GM21723 (cell line): ENCODE data around the gene CCHCR1.

Experiments used
- ATAC-seq: cut with Tn5 transposase; IDR thresholded peaks from one replicate; pipeline ENCODE4 v1.9.1; 2021; ENCODE audit warnings: mild to moderate bottlenecking, moderate library complexity; ENCODE audit not compliant: unreplicated experiment

CCHCR1 gene

DNA sequence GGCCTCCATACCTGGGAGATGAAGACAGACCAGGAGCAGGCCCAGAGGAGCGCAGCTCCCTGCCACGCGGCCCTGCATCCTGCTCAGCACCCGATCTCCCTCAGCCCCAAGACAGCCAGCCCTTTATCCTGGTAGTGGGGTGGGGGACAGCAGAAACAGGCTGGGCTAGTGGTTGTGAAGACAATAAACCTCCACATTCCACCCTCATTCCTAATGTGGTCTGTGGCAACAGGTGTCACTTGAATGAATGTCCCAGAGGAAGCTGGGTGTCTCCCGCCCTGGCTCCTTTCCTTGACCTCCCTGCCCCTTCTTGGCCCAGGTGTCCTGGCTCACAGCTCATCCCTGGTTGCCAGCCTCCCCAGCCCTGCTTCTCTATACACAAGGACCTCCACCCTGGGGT, 45.1 kb downstream of the CCHCR1 start, which contains the start of gene C6orf15:
Gene C6orf15, minus strand, starts transcription at position 98 of the 400 bp plus-strand sequence. Its CDS starts 20 bp downstream, at position 78.
- ATAC-seq = no peak

DNA sequence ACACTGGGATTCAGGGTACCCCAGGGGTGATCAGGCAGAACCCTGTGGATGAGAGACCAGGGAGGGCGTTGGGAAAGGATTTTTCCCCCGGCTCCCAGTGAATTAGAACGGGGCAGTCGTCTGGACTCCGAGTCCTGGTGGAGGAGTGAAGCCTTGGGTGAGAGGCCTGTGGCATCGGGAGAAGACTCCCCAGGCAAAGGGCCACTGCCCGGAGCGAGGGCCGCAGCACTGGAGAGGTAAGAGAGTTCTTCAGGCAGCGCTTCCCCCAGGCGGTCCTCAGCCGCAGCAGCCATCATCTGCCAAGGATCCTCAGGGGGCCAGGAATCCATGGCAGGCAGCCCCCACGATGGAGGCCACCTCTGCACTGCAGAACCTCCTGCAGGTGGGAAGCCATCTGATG, 45.9 kb downstream of the CCHCR1 start:
- ATAC-seq = no peak

DNA sequence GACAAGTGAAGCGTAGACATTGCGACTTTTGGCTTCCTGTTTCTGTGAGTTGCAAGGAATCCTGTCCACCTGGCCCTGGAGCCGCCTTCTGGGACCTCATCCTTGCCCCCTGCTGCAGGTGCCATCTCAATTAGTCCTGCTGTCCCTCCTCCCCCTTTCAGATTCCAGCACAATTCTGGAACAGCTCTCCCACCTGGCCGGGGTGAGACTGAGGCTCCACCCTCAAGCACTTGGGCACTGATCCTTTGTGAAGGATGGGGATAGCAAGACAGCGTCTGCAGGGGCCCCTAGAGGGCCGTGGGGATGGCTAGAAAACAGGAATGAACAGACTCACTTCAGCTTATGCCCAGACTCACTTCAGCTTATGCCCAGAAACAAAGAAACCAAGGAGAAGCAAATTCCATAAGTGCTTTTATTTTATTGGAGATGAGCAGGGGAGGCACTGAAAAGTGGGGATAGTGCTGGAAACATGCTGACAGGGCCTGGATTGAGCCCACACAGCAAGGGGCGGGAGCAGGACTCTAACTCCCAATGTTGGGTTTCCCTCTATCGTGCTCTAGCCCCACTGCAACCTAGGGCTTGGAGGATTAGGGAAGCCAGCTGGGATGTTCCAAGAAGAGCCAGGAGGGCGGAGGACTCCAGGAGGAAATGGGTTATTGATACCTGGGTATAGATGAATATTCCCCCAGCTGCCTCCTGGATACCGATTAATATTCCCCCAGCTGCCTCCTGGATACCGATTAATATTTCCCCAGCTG, 46.6 kb downstream of the CCHCR1 start:
- no peak for ATAC-seq

DNA sequence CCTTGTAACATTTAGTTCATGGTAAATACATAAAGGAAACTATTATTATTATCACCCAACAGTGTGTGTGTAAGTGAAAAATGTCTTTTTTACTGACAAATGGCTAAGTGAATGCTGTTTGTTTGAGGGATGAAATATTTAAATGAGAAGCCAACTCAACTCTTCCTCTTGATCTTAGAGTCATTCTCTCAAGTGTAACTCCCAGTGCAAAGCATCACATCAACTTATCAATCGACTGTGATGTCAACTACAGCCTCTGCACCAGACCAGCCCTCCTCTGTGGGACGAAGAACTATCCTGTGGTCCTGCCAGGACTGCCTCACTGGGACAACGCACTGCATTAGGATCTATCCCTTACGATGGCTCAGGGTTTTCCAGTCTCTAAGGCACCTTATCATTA, 50.5 kb downstream of the CCHCR1 start:
- no peak for ATAC-seq

DNA sequence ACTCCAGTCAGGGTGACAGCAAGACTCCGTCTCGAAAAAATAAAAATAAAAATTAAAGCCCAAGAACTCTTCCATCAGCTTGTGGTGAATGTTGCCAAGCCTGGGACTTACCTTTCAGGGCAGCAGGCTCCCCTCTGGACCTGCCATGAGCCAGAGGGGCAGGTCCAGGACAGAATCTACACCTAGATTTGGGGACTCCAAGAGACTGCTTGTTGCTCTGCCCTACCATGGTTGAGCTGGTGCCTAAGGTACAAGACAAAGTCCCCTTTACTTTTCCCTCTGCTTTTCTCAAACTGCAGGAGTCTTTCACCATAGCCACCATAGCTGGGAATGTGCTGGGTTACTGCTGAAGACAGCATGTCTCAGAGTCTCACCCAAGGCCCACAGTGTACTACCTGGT, 54.5 kb downstream of the CCHCR1 start:
- no peak for ATAC-seq

DNA sequence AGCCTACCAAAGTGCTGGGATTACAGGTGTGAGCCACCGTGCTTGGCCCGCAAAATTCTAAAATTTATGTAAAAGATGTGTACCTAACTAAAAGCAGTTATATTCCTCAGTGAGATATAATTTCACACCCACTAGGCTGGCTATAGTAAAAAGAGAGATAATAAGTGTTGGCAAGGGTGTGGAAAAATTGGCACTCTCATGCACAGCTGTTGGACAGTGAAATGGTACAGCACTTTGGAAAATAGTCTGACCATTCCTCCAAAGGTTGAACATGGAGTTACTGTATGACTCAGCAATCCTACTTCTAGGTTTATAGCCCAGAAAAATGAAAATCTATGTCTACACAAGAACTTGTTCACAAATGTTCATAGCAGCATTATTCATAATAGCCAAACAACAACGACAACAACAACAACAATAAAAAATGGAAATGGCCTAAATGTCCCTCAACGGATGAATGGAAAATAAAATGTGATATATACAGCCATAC, 59.1 kb downstream of the CCHCR1 start:
- ATAC-seq = no peak

DNA sequence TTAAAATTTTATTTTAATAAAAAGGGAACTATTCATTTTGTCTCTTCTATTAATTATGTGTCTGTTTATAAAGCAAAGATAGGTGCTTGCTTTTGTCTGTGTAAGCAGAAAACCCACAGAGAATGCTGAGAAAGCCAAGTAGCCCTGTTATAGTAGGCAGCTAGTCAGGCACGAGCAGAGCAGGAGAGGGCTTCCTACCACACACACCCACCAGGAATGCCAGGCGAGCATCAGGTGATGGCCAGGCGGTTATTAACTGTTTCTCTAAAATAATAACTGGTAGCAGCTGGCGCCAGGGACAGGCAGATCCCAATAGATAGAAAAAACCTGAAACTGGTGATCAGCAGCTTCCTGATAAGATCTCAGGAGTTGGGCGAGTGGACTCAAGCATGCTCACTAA, 60.9 kb downstream of the CCHCR1 start:
- ATAC-seq = no peak

DNA sequence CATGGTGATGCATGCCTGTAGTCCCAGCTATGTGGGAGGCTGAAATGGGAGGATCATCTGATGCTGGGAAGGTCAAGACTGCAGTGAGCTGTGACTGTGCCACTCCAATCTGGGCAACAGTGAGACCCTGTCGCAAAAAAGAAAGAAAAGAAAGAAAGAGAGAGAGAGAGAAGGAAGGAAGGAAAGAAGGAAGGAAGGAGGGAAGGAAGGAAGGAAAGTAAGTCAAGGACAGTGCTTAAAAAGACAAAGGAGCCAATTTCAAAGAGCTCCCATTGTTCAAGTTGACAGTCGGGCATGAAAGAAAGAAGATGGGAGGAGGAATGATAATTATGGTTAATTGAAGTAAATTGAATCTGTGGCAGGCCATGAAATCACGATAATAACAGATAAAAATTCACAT, 61.4 kb downstream of the CCHCR1 start:
- ATAC-seq = no peak

DNA sequence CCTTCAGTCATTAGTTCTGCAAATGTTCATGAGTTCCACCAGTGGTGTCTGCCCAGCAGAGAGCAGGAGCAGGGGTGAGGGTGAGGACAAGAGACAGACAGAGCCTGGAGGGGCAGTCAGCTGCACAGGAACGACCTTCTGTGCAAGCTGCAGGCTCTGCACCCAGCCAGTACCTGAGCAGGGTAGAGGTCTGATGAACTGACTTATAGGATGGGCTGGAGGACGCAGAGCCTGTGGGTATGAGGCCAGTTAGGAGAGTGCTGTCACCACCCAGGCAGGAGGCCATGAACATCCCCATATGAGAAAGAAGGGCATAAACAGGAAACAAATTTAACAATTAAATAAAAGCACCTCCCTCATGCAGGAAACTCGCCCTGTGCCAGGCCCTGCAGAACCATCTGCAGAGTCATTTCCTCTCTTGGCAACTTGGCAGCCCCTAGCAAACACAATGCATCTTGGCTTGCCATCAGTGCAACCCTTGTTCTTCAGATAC, 63.2 kb downstream of the CCHCR1 start:
- no peak for ATAC-seq

DNA sequence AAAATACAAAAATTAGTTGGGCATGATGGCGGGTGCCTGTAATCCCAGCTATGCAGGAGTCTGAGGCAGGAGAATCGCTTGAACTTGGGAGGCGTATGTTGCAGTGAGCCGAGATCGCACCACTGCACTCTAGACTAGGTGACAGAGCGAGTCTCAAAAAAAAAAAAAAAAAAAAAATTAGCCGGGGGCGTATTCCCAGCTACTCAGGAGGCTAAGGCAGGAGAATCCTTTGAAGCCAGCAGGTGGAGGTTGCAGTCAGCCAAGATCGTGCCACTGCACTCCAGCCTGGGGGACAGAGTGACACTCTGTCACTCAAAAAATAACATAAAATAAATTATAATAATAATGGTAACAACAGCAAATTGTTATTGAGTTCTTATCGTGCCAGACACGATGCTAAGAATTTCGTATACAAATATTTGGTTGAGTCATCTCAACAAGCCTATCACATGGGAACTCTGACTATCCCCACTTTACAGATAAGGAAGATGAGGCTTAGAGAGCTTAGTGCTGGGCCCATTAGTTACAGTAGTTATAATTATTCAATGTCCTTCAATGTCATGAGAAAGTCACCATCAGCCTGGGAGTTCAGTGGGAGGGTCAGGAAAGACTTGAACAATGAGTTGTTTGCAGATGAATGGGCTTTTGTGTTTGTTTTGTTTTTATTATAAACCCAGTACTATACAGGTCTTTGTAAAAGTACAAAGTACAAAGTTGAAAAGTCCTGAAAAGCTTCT, 64.7 kb downstream of the CCHCR1 start:
- no peak for ATAC-seq
